HG03196 (cell line): ENCODE data around the gene ZFYVE21.

Experiments
- ATAC-seq: cut with Tn5 transposase; IDR thresholded peaks from one replicate; pipeline ENCODE4 v1.9.1; 2021; ENCODE audit not compliant: unreplicated experiment

Gene ZFYVE21

GRCh38 chr14:103735815-103736545 lies 20.4 kb downstream of the ZFYVE21 start:
- ATAC-seq: no peak

GRCh38 chr14:103736546-103737431 lies 21.2 kb downstream of the ZFYVE21 start:
- ATAC-seq: no peak

- no peak for ATAC-seq
These were observed 21.9 kb downstream of the ZFYVE21 start for GRCh38 chr14:103737432-103738045.

GRCh38 chr14:103738166-103738565 lies 22.6 kb downstream of the ZFYVE21 start:
- ATAC-seq: no peak

GRCh38 chr14:103738701-103739451 lies 23.3 kb downstream of the ZFYVE21 start:
- no peak for ATAC-seq

- ATAC-seq: no peak
These were observed 23.8 kb downstream of the ZFYVE21 start for GRCh38 chr14:103739466-103739792.

- ATAC-seq: no peak
These were observed 24.3 kb downstream of the ZFYVE21 start for GRCh38 chr14:103739793-103740501.

GRCh38 chr14:103740991-103741689 lies 25.5 kb downstream of the ZFYVE21 start:
- no peak for ATAC-seq

GRCh38 chr14:103741876-103742275 lies 26.3 kb downstream of the ZFYVE21 start:
- ATAC-seq: no peak

- ATAC-seq: no peak
These were observed 27.1 kb downstream of the ZFYVE21 start for GRCh38 chr14:103742499-103743255.

GRCh38 chr14:103743691-103744090 lies 28.1 kb downstream of the ZFYVE21 start:
- ATAC-seq: no peak

- no peak for ATAC-seq
These were observed 29.2 kb downstream of the ZFYVE21 start for GRCh38 chr14:103744621-103745395.

- ATAC-seq: no peak
These were observed 29.8 kb downstream of the ZFYVE21 start for GRCh38 chr14:103745424-103745823.

- ATAC-seq: no peak
These were observed 31.1 kb downstream of the ZFYVE21 start for GRCh38 chr14:103746701-103747100.

GRCh38 chr14:103748534-103748857 lies 32.9 kb downstream of the ZFYVE21 start:
- ATAC-seq: no peak

- ATAC-seq: no peak
These were observed 33.8 kb downstream of the ZFYVE21 start for GRCh38 chr14:103749452-103749851.

- ATAC-seq: no peak
These were observed 34.2 kb downstream of the ZFYVE21 start for GRCh38 chr14:103749860-103750259.

- ATAC-seq: no peak
These were observed 38.2 kb downstream of the ZFYVE21 start for GRCh38 chr14:103753774-103754173.

GRCh38 chr14:103755060-103755459 lies 39.5 kb downstream of the ZFYVE21 start:
- no peak for ATAC-seq
